Fibroblast of skin of scalp (primary cell): ENCODE results near the gene TMUB1.

Experiments used
- DNase-seq: peaks from one replicate; pipeline ENCODE4 v3.0.0-alpha.2; 2013

Gene TMUB1

GRCh38 chr7:151103973-151104372 lies 20.7 kb upstream of the TMUB1 start:
- DNase-seq, result no peak

GRCh38 chr7:151102991-151103390 lies 19.7 kb upstream of the TMUB1 start:
- DNase-seq, result no peak

GRCh38 chr7:151101621-151102396 lies 18.5 kb upstream of the TMUB1 start:
- DNase-seq, result no peak

- no peak for DNase-seq
Observed at GRCh38 chr7:151100921-151101320, 17.6 kb upstream of the TMUB1 start.

- no peak for DNase-seq
Observed at GRCh38 chr7:151099486-151100211, 16.4 kb upstream of the TMUB1 start.

GRCh38 chr7:151095828-151096475 lies 12.7 kb upstream of the TMUB1 start:
- no peak for DNase-seq

GRCh38 chr7:151095123-151095797 lies 12.0 kb upstream of the TMUB1 start:
- no peak for DNase-seq

GRCh38 chr7:151094675-151095074 lies 11.4 kb upstream of the TMUB1 start:
- no peak for DNase-seq

GRCh38 chr7:151093748-151094147 lies 10.5 kb upstream of the TMUB1 start:
- no peak for DNase-seq

- DNase-seq, result no peak
Observed at GRCh38 chr7:151091988-151092387, 8.7 kb upstream of the TMUB1 start.

- no peak for DNase-seq
Observed at GRCh38 chr7:151091431-151091830, 8.1 kb upstream of the TMUB1 start.

GRCh38 chr7:151091003-151091402 lies 7.7 kb upstream of the TMUB1 start:
- no peak for DNase-seq

- DNase-seq, result no peak
Observed at GRCh38 chr7:151089893-151090730, 6.8 kb upstream of the TMUB1 start.

GRCh38 chr7:151088856-151089699 lies 5.8 kb upstream of the TMUB1 start:
- no peak for DNase-seq

- no peak for DNase-seq
Observed at GRCh38 chr7:151088019-151088855, 4.9 kb upstream of the TMUB1 start.

- peak; percentile 60 for DNase-seq
Observed at GRCh38 chr7:151087245-151088018, 4.1 kb upstream of the TMUB1 start.

- DNase-seq, result no peak
Observed at GRCh38 chr7:151086802-151087244, 3.5 kb upstream of the TMUB1 start.

- peak; percentile 81 for DNase-seq
Observed at GRCh38 chr7:151085691-151086620, 2.7 kb upstream of the TMUB1 start, which contains the start of gene AGAP3. Gene AGAP3 (plus strand): TSS chr7:151086475. CDS start chr7:151086742, 267 bp downstream.
